GM08714 (cell line): Measurements from ENCODE around the gene ZNF575.
"Not testable (repeated sequence)": the region's sequence is repeated elsewhere in the genome, so short reads cannot be mapped to it uniquely, and the experiment has no call there.

ENCODE experiments used
- H3K4me3 ChIP-seq: fragments of 200-500 bp; sonication (Bioruptor generic); 2 replicates; pipeline ENCODE4 v1.5.1; 2014; ENCODE audit warnings: mild to moderate bottlenecking, low read length, inconsistent platforms
- ZNF274 ChIP-seq: IDR thresholded peaks from 2 replicates; pipeline ENCODE4 v1.6.1; 2012; ENCODE audit warnings: mild to moderate bottlenecking, low read depth, low read length

The ZNF575 gene

GRCh38 chr19:43545276-43545675 lies 12.3 kb downstream of the ZNF575 start:
- no peak overlapping the region for H3K4me3 ChIP-seq
- no peak for TF ChIP-seq ZNF274

GRCh38 chr19:43545981-43546380 lies 13.0 kb downstream of the ZNF575 start:
- no peak for TF ChIP-seq ZNF274
- H3K4me3 ChIP-seq, result no peak overlapping the region

- TF ChIP-seq ZNF274, result no peak
- H3K4me3 ChIP-seq, result no peak overlapping the region
Observed at GRCh38 chr19:43546581-43546980, 13.6 kb downstream of the ZNF575 start.

GRCh38 chr19:43547926-43548325 lies 14.9 kb downstream of the ZNF575 start:
- H3K4me3 ChIP-seq, result not testable (repeated sequence)

- H3K4me3 ChIP-seq, result no peak overlapping the region
- TF ChIP-seq ZNF274, result no peak
Observed at GRCh38 chr19:43548706-43549105, 15.7 kb downstream of the ZNF575 start.

- TF ChIP-seq ZNF274, result no peak
- no peak overlapping the region for H3K4me3 ChIP-seq
Observed at GRCh38 chr19:43551399-43552197, 18.6 kb downstream of the ZNF575 start.

- no peak for TF ChIP-seq ZNF274
- H3K4me3 ChIP-seq, result no peak overlapping the region
Observed at GRCh38 chr19:43552198-43552450, 19.1 kb downstream of the ZNF575 start.

- H3K4me3 ChIP-seq, result no peak overlapping the region
- no peak for TF ChIP-seq ZNF274
Observed at GRCh38 chr19:43552616-43553015, 19.6 kb downstream of the ZNF575 start.

GRCh38 chr19:43553656-43554055 lies 20.7 kb downstream of the ZNF575 start:
- no peak for TF ChIP-seq ZNF274
- H3K4me3 ChIP-seq, result no peak overlapping the region

- no peak for TF ChIP-seq ZNF274
- no peak overlapping the region for H3K4me3 ChIP-seq
Observed at GRCh38 chr19:43554317-43554895, 21.4 kb downstream of the ZNF575 start.

GRCh38 chr19:43555185-43555770 lies 22.3 kb downstream of the ZNF575 start:
- no peak overlapping the region for H3K4me3 ChIP-seq
- TF ChIP-seq ZNF274, result no peak

- no peak overlapping the region for H3K4me3 ChIP-seq
- no peak for TF ChIP-seq ZNF274
Observed at GRCh38 chr19:43560687-43561086, 27.7 kb downstream of the ZNF575 start.

GRCh38 chr19:43561139-43561970 lies 28.4 kb downstream of the ZNF575 start:
- TF ChIP-seq ZNF274, result no peak
- no peak overlapping the region for H3K4me3 ChIP-seq

GRCh38 chr19:43562226-43562697 lies 29.3 kb downstream of the ZNF575 start:
- H3K4me3 ChIP-seq, result peak overlapping the region; percentile 19; the same call in 1 of the 2 replicates
- TF ChIP-seq ZNF274, result no peak
